K562 (cell line): Measurements from ENCODE around the gene SLC4A2. TPM values are rescaled to one million over a fixed set of nuclear protein-coding genes. Genes with fewer than 3 reads are reported as not detected.

ENCODE experiments used
- CHD4 ChIP-seq: fragments of 200-600 bp; sonication (generic); IDR thresholded peaks from 3 replicates; pipeline ENCODE4 v1.6.1; 2012; ENCODE audit warnings: low read depth, mild to moderate bottlenecking, mixed read lengths, low read length, inconsistent platforms; ENCODE audit not compliant: insufficient read depth, insufficient replicate concordance, poor library complexity, severe bottlenecking
- CXXC5 ChIP-seq: fragments of 250-450 bp; sonication (Bioruptor Pico); IDR thresholded peaks from 2 replicates; pipeline ENCODE4 v1.8.0; 2022; ENCODE audit warnings: inconsistent platforms, mild to moderate bottlenecking, moderate library complexity
- FOSL1 ChIP-seq: fragments of 200-800 bp; sonication (Bioruptor generic); conservative IDR thresholded peaks from 2 replicates; pipeline ENCODE4 v1.6.1; 2016; ENCODE audit warnings: missing genetic modification characterization, missing compliant biosample characterization
- HDGF ChIP-seq: fragments of 450-650 bp; IDR thresholded peaks from 2 replicates; pipeline ENCODE4 v1.6.1; 2016
- HMGN3 ChIP-seq: IDR thresholded peaks from 2 replicates; pipeline ENCODE4 v1.6.1; 2011; ENCODE audit warnings: borderline replicate concordance, low read depth, mild to moderate bottlenecking, mixed read lengths, low read length; ENCODE audit not compliant: insufficient read length; ENCODE audit errors: extremely low read depth
- LCOR ChIP-seq: sonication (generic); formaldehyde crosslinking; IDR thresholded peaks from 2 replicates; pipeline ENCODE4 v1.8.0; 2022; ENCODE audit warnings: mild to moderate bottlenecking, missing genetic modification reagents
- LEF1 ChIP-seq: fragments of 450-650 bp; IDR thresholded peaks from 2 replicates; pipeline ENCODE4 v1.6.1; 2016; ENCODE audit warnings: mild to moderate bottlenecking
- NCOA6 ChIP-seq: fragments of 450-650 bp; IDR thresholded peaks from 2 replicates; pipeline ENCODE4 v1.6.1; 2017; ENCODE audit warnings: mild to moderate bottlenecking
- NFIC ChIP-seq: fragments of 450-650 bp; IDR thresholded peaks from 2 replicates; pipeline ENCODE4 v1.6.1; 2017; ENCODE audit warnings: mild to moderate bottlenecking, inconsistent platforms
- RBM15 ChIP-seq: fragments of 200-400 bp; formaldehyde crosslinking; IDR thresholded peaks from 2 replicates; pipeline ENCODE4 v1.6.1; 2018; ENCODE audit warnings: mild to moderate bottlenecking, low read length, moderate library complexity; ENCODE audit not compliant: insufficient read depth
- ZBTB7A ChIP-seq: IDR thresholded peaks from 2 replicates; pipeline ENCODE4 v1.6.1; 2011; ENCODE audit warnings: low read depth, mild to moderate bottlenecking, low read length, moderate library complexity, borderline replicate concordance; ENCODE audit not compliant: control insufficient read depth
- ZNF311 ChIP-seq: fragments of 250-450 bp; sonication (Bioruptor Pico); IDR thresholded peaks from 2 replicates; pipeline ENCODE4 v1.4.0; 2020; ENCODE audit warnings: mild to moderate bottlenecking, moderate library complexity
- ZNF696 ChIP-seq: fragments of 250-450 bp; sonication (Bioruptor Pico); conservative IDR thresholded peaks from 2 replicates; pipeline ENCODE4 v1.4.0; 2020; ENCODE audit warnings: mild to moderate bottlenecking, moderate library complexity
- polyA plus RNA-seq, 8 experiments: library from polyadenylated mRNA; depleted of rRNA in 4 of 8; stranded (reverse) in 5 of 8; unstranded in 3 of 8; fragments of >200 nt; fragmentation: Nextera tagmentation in 2 of 8; fragmentation: Illumina TruSeq in 1 of 8; extraction: Ambion mirVana in 2 of 8; extraction: Trizol in 1 of 8; gene quantifications; 2 replicates each; pipeline versions ENCODE4 v1.2.1 to v1.2.3, GENCODE V29; 2011 to 2014; ENCODE audit warnings: inconsistent platforms in 1 of 8, missing spikeins in 1 of 8
- total RNA-seq, 7 experiments: library from RNA; depleted of rRNA in 6 of 7; stranded (reverse); fragments of >200 nt in 6 of 7; fragmentation: Illumina TruSeq in 2 of 7; extraction: Trizol in 2 of 7; gene quantifications; 2 replicates each; pipeline versions ENCODE4 v1.2.1 to v1.2.3, GENCODE V29; 2011 to 2021; ENCODE audit warnings: low replicate concordance in 1 of 7
- TF ChIP-seq, protein P1 (sequence below): IDR thresholded peaks from 2 replicates; pipeline ENCODE4 v1.6.1; 2011; ENCODE audit warnings: borderline replicate concordance, low read depth, mild to moderate bottlenecking, moderate library complexity, low read length; ENCODE audit not compliant: insufficient read depth, poor library complexity, severe bottlenecking
- TF ChIP-seq, protein P2 (sequence below): fragments of 250-450 bp; sonication (Bioruptor Pico); IDR thresholded peaks from 2 replicates; pipeline ENCODE4 v1.4.0; 2020; ENCODE audit warnings: mild to moderate bottlenecking, moderate library complexity
- TF ChIP-seq, protein P3 (sequence below): fragments of 450-650 bp; formaldehyde crosslinking; IDR thresholded peaks from 2 replicates; pipeline ENCODE4 v1.4.0; 2022; ENCODE audit warnings: missing genetic modification characterization
- TF ChIP-seq, protein P4 (sequence below): sonication (generic); formaldehyde crosslinking; IDR thresholded peaks from 2 replicates; pipeline ENCODE4 v1.8.1; 2023; ENCODE audit warnings: mild to moderate bottlenecking, missing genetic modification reagents

Gene SLC4A2
- total and polyA plus RNA-seq, 9 of the 15 experiments (the other 6 are each of a cell fraction or from before 2014, with no cell fraction given), result 11.4 to 375 (median 130) TPM

DNA sequence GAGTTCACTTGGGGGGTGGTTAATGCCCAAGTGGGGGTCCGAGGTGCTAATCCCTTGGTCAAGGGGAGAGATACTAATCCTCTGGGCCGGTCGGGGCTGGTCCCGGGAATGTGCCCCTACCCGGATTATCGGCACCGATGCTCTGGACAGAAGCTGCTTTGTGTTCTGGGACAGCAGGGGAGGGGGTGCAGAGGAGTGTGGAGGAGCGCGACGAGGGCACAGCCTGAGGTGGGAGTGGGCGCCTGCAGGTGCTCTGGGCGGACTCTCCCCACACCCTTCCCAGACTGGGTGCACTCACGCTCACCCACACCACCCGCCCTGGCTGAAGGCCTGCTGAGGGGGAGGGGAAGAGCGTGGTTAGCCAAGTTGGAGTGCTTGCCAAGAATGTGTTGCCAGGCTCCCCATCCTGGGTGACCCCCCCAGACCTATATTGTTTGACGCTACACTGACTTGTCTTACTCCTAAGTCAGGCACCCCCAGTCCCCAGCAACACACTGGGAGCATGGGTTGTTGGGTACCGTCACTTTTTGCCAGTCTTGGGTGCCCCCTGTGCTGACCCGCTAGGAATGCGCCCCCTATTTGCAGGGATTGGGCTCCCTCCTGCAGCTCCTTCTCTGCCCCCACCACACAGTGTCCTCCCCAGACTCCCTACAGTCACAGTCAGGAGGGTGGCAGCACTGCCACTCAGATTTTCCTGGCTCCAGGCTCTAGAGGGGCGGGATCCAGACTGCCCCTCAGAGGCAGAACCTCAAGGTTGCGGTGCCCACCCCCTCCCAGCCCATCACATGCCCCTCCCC lies 1.2 kb downstream of the SLC4A2 start (continued):
- TF ChIP-seq, protein P1, sequence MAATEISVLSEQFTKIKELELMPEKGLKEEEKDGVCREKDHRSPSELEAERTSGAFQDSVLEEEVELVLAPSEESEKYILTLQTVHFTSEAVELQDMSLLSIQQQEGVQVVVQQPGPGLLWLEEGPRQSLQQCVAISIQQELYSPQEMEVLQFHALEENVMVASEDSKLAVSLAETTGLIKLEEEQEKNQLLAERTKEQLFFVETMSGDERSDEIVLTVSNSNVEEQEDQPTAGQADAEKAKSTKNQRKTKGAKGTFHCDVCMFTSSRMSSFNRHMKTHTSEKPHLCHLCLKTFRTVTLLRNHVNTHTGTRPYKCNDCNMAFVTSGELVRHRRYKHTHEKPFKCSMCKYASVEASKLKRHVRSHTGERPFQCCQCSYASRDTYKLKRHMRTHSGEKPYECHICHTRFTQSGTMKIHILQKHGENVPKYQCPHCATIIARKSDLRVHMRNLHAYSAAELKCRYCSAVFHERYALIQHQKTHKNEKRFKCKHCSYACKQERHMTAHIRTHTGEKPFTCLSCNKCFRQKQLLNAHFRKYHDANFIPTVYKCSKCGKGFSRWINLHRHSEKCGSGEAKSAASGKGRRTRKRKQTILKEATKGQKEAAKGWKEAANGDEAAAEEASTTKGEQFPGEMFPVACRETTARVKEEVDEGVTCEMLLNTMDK, result peak; percentile 56
- TF ChIP-seq, protein P2, sequence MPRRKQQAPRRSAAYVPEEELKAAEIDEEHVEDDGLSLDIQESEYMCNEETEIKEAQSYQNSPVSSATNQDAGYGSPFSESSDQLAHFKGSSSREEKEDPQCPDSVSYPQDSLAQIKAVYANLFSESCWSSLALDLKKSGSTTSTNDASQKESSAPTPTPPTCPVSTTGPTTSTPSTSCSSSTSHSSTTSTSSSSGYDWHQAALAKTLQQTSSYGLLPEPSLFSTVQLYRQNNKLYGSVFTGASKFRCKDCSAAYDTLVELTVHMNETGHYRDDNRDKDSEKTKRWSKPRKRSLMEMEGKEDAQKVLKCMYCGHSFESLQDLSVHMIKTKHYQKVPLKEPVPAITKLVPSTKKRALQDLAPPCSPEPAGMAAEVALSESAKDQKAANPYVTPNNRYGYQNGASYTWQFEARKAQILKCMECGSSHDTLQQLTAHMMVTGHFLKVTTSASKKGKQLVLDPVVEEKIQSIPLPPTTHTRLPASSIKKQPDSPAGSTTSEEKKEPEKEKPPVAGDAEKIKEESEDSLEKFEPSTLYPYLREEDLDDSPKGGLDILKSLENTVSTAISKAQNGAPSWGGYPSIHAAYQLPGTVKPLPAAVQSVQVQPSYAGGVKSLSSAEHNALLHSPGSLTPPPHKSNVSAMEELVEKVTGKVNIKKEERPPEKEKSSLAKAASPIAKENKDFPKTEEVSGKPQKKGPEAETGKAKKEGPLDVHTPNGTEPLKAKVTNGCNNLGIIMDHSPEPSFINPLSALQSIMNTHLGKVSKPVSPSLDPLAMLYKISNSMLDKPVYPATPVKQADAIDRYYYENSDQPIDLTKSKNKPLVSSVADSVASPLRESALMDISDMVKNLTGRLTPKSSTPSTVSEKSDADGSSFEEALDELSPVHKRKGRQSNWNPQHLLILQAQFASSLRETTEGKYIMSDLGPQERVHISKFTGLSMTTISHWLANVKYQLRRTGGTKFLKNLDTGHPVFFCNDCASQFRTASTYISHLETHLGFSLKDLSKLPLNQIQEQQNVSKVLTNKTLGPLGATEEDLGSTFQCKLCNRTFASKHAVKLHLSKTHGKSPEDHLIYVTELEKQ, result no peak
- TF ChIP-seq HDGF (0 out of 2 replicates have a peak, but pooled peaks have one; percentile 18), RBM15 (no peak), ZNF696 (no peak), CXXC5 (CRISPR knock-in tag) (0 out of 2 replicates have a peak, but pooled peaks have one; percentile 5), CHD4 (peak; percentile 42), LCOR (0 out of 2 replicates have a peak, but pooled peaks have one; percentile 42), HMGN3 (peak; percentile 74), LEF1 (0 out of 2 replicates have a peak, but pooled peaks have one; percentile 6), NFIC (peak; percentile 59), ZNF311 (CRISPR knock-in tag) (0 out of 2 replicates have a peak, but pooled peaks have one; percentile 37), FOSL1 (no peak), NCOA6 (no peak), ZBTB7A (peak; percentile 2; the same call in 1 of the 2 replicates)
- TF ChIP-seq, protein P3, sequence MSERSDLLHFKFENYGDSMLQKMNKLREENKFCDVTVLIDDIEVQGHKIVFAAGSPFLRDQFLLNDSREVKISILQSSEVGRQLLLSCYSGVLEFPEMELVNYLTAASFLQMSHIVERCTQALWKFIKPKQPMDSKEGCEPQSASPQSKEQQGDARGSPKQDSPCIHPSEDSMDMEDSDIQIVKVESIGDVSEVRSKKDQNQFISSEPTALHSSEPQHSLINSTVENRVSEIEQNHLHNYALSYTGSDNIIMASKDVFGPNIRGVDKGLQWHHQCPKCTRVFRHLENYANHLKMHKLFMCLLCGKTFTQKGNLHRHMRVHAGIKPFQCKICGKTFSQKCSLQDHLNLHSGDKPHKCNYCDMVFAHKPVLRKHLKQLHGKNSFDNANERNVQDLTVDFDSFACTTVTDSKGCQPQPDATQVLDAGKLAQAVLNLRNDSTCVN (CRISPR knock-in tag), result no peak
- TF ChIP-seq, protein P4, sequence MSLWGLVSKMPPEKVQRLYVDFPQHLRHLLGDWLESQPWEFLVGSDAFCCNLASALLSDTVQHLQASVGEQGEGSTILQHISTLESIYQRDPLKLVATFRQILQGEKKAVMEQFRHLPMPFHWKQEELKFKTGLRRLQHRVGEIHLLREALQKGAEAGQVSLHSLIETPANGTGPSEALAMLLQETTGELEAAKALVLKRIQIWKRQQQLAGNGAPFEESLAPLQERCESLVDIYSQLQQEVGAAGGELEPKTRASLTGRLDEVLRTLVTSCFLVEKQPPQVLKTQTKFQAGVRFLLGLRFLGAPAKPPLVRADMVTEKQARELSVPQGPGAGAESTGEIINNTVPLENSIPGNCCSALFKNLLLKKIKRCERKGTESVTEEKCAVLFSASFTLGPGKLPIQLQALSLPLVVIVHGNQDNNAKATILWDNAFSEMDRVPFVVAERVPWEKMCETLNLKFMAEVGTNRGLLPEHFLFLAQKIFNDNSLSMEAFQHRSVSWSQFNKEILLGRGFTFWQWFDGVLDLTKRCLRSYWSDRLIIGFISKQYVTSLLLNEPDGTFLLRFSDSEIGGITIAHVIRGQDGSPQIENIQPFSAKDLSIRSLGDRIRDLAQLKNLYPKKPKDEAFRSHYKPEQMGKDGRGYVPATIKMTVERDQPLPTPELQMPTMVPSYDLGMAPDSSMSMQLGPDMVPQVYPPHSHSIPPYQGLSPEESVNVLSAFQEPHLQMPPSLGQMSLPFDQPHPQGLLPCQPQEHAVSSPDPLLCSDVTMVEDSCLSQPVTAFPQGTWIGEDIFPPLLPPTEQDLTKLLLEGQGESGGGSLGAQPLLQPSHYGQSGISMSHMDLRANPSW (CRISPR knock-in tag), result peak; percentile 61; the same call in 1 of the 2 replicates
